Type B pancreatic cell (in vitro differentiated cells): ENCODE measurements around the gene MYNN. TPM values are rescaled to one million over a fixed set of nuclear protein-coding genes. Genes with fewer than 3 reads are reported as not detected.

ENCODE experiments used
- DNase-seq: peaks from one replicate; pipeline ENCODE4 v3.0.0; 2021; ENCODE audit warnings: mixed read lengths; ENCODE audit not compliant: unreplicated experiment; ENCODE audit errors: extremely low spot score
- H3K27ac Mint-ChIP-seq: 2 replicates; pipeline ENCODE4 v1.8.0; 2021; ENCODE audit warnings: mild to moderate bottlenecking, mixed read lengths
- H3K27me3 Mint-ChIP-seq: 2 replicates; pipeline ENCODE4 v1.8.0; 2021; ENCODE audit warnings: mixed read lengths
- H3K36me3 Mint-ChIP-seq: 2 replicates; pipeline ENCODE4 v1.8.0; 2021; ENCODE audit warnings: mixed read lengths
- H3K4me1 Mint-ChIP-seq: one replicate; pipeline ENCODE4 v1.8.0; 2021; ENCODE audit warnings: mixed read lengths; ENCODE audit not compliant: unreplicated experiment
- H3K4me3 Mint-ChIP-seq: 2 replicates; pipeline ENCODE4 v1.8.0; 2021; ENCODE audit warnings: mild to moderate bottlenecking, mixed read lengths
- H3K9me3 Mint-ChIP-seq: 2 replicates; pipeline ENCODE4 v1.8.0; 2021; ENCODE audit warnings: mixed read lengths
- CTCF ChIP-seq: fragments of 200-600 bp; sonication (generic); conservative IDR thresholded peaks from 2 replicates; pipeline ENCODE4 v1.5.0; 2021; ENCODE audit warnings: antibody characterized with exemption, mild to moderate bottlenecking
- total RNA-seq: library from RNA; stranded (reverse); gene quantifications from 2 replicates; pipeline ENCODE4 v1.2.1, GENCODE V29; 2021; ENCODE audit warnings: low replicate concordance

MYNN gene
- total RNA-seq, 1 donor from 2014 or later: 18.2 TPM

DNA sequence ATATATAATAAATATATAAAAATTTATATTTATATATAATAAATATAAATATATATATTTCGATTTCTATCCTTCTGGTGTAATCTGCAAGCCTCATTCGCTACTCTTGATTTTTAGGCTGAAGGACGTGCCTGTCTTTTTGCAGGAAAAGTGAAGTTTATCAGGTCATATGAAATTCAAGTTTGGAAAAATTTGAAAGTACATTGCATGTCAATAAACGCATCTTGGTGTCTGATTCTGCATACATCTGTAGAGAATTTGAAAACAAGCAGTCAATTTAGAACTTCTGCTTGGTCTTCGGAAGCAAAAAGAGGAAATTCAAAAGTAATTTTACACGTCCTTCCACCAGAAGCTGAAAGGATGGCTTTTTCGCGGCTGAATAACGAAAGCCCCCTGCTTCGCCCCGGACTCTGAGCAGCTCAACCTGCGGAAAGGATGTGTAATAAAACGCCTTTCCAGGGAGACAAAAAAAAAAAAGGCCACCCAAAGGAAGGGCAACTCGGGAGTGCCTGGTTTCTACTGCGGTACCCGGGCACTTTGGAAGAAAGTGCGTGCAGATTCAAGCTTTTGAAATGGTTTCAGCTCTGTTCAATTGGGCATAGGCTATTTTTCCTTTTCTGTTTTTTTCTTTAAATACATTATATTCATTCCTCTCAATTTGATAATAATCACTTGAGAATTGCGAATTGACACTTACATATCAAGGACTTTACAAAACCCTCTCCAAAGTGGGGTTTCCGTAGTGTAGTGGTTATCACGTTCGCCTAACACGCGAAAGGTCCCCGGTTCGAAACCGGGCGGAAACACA is 1.5 kb upstream of the MYNN start:
- peaks cover 13% of the 10 kb centered on the region for H3K36me3 Mint-ChIP-seq
- peaks cover 12% of the 10 kb centered on the region for H3K27me3 Mint-ChIP-seq
- H3K9me3 Mint-ChIP-seq: peaks cover under 1% of the 10 kb centered on the region
- no peak for DNase-seq
- H3K4me1 Mint-ChIP-seq: peaks cover 29% of the 10 kb centered on the region
- no peak for TF ChIP-seq CTCF
- H3K4me3 Mint-ChIP-seq: peak overlapping the region; percentile 100
- H3K27ac Mint-ChIP-seq: peak overlapping the region; percentile 99

GRCh38 chr3:169772305-169772896 is 795 bp upstream of the MYNN start:
- TF ChIP-seq CTCF: no peak
- Mint-ChIP-seq H3K4me3 (peak overlapping the region; percentile 100), H3K27ac (peak overlapping the region; percentile 99), H3K36me3 (peaks cover 19% of the 10 kb centered on the region), H3K9me3 (no peaks in the 10 kb centered on the region), H3K27me3 (peaks cover 12% of the 10 kb centered on the region), H3K4me1 (peaks cover 29% of the 10 kb centered on the region)
- no peak for DNase-seq

- no peak for DNase-seq
- Mint-ChIP-seq H3K36me3 (peaks cover 27% of the 10 kb centered on the region), H3K27ac (peak overlapping the region; percentile 99), H3K9me3 (no peaks in the 10 kb centered on the region), H3K4me3 (peak overlapping the region; percentile 100), H3K4me1 (peaks cover 29% of the 10 kb centered on the region), H3K27me3 (peaks cover 12% of the 10 kb centered on the region)
- TF ChIP-seq CTCF: no peak
These were observed 990 bp downstream of the MYNN start for GRCh38 chr3:169774186-169774585.

DNA sequence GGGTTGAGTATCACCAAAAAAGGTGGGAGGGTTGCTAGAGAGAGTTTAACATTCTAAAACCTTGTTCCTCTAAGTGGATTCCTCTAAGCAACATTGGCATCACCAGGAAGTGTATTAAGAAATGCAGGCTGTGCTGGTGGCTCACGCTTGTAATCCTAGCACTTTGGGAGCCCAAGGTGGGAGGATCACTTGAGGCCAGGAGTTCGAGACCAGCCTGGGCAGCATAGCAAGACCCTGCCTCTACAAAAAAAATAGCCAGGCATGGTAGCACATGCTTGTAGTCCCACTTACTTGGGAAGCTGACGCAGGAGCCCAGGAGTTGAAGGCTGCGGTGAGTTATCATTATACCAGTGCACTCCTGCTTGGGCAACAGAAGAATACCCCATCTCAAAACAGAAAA is 4.6 kb downstream of the MYNN start:
- no peaks in the 10 kb centered on the region for H3K27me3 Mint-ChIP-seq
- no peak for DNase-seq
- H3K4me1 Mint-ChIP-seq: peaks cover 17% of the 10 kb centered on the region
- no peak overlapping the region for H3K4me3 Mint-ChIP-seq
- TF ChIP-seq CTCF: no peak
- no peaks in the 10 kb centered on the region for H3K9me3 Mint-ChIP-seq
- no peak overlapping the region for H3K27ac Mint-ChIP-seq
- H3K36me3 Mint-ChIP-seq: peaks cover 41% of the 10 kb centered on the region

DNA sequence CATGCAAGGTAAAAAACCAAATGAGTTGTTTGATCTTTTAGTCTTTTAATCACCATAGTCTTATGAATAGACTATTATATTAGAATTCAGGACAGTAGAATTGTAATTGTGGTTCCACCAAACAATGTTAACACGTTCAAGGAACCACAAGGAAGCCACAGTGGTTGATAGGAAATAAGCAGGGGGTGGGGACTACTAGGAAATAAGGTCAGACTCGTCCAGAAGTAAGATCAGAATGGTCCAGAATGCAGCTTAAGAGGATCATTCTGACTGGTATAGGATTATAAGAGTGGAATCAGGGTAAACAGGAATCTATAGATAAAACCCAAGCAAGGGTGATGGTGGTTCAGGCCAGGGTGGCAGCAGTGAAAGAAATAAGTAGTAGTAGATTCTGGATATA is 7.5 kb downstream of the MYNN start:
- Mint-ChIP-seq H3K4me1 (peaks cover 4% of the 10 kb centered on the region), H3K36me3 (peaks cover 41% of the 10 kb centered on the region), H3K27ac (no peak overlapping the region)

More for the DNA sequence above, 7.5 kb downstream of the MYNN start:
- no peak for DNase-seq
- no peak overlapping the region for H3K4me3 Mint-ChIP-seq
- no peaks in the 10 kb centered on the region for H3K27me3 Mint-ChIP-seq
- no peak for TF ChIP-seq CTCF
- no peaks in the 10 kb centered on the region for H3K9me3 Mint-ChIP-seq
